GM18867 (cell line): ENCODE results near the gene BACH2.
"Not testable (repeated sequence)": the region's sequence is repeated elsewhere in the genome, so short reads cannot be mapped to it uniquely, and the experiment has no call there.

ENCODE experiments used
- ATAC-seq: cut with Tn5 transposase; IDR thresholded peaks from one replicate; pipeline ENCODE4 v1.9.1; 2021; ENCODE audit warnings: mild to moderate bottlenecking, moderate library complexity; ENCODE audit not compliant: unreplicated experiment

BACH2 gene

GRCh38 chr6:89925826-89926225, 370.8 kb downstream of the BACH2 start:
- no peak for ATAC-seq

DNA sequence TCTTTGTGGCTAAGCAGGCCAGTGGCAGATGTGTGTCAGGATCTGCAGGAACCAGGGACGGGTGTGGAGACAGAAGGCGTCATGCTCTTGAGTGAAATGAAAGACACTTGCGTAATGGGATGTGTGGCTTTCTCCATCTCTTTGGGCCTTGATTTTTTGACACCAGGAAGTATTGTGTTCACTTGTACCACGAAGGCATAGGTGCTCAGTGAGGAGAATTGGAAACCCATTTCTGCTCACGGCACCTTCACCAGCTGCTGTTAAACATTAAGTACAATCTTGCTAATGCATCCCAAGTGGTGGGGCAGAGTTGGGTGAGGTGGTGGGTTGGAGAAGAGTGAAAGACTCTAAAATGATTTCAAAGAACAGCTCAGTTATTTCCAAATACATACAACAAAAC, 372.4 kb downstream of the BACH2 start:
- no peak for ATAC-seq

DNA sequence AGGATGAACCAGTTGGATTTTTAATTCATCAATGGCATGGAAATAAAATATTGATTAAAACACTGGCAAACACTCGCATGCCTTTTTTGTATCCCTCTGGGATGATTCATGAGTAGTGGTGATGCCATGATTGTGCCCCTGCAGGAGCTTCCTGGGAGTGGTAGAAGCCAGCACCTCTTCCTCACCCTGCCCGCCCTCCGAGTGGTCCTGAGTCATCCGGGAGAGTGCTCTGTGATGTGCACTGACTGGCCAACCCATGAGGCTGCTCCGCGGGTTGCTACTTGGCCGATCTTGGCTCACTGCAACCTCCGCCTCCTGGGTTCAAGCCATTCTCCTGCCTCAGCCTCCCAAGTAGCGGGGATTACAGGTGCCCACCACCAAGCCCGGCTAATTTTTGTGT, 375.0 kb downstream of the BACH2 start:
- no peak for ATAC-seq

DNA sequence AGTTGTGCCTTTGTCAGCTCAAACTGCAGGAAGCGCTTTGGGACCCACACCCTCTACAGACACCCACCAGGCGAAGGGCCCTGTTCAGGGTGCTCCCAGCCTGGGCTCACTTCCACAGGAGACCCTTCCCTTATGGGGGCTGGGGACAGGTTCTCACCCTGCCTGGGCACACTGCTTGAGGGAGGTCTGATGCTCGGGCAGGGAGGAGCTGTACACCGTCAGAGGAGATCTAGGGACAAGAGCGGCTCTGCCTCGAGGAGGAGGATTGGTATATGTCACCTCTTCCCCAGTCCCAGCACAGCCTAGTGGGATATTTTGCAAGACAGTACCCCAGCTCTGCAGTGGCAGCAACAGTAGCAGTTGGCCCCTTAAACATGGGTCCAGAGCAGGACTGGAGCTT, 375.4 kb downstream of the BACH2 start:
- ATAC-seq, result no peak

DNA sequence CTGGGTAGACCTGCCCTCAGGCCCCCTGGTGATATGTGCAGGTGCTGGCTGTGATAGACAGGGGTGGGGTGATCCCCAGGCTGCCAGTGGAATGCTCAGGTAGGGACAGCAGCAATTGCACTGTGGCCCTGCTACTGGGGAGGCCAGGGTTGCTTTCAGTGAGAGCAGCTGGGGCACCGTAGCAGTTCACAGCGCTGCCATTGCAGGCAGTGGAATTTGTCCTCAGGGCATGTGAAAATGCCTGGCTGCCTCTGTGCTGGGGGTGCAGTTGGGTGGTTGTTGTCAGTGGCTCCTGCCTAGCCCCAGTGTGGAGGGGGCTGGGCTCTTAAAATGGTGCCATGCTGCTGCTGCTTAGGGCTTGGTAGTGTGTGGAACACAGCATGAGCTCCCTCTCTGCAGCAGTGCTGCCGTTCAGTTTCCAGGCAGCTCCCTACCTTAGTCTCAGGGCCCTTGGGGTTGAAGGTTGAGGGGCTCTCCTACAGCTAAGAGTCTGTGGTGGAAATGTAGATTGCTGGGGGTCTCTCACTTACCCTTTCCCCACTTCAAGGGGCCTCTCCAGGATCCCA, 378.8 kb downstream of the BACH2 start:
- no peak for ATAC-seq

- no peak for ATAC-seq
Observed at GRCh38 chr6:89917216-89917615, 379.4 kb downstream of the BACH2 start.

GRCh38 chr6:89916136-89916920, 380.3 kb downstream of the BACH2 start:
- no peak for ATAC-seq

- ATAC-seq, result no peak
Observed at GRCh38 chr6:89910902-89911240, 385.8 kb downstream of the BACH2 start.

DNA sequence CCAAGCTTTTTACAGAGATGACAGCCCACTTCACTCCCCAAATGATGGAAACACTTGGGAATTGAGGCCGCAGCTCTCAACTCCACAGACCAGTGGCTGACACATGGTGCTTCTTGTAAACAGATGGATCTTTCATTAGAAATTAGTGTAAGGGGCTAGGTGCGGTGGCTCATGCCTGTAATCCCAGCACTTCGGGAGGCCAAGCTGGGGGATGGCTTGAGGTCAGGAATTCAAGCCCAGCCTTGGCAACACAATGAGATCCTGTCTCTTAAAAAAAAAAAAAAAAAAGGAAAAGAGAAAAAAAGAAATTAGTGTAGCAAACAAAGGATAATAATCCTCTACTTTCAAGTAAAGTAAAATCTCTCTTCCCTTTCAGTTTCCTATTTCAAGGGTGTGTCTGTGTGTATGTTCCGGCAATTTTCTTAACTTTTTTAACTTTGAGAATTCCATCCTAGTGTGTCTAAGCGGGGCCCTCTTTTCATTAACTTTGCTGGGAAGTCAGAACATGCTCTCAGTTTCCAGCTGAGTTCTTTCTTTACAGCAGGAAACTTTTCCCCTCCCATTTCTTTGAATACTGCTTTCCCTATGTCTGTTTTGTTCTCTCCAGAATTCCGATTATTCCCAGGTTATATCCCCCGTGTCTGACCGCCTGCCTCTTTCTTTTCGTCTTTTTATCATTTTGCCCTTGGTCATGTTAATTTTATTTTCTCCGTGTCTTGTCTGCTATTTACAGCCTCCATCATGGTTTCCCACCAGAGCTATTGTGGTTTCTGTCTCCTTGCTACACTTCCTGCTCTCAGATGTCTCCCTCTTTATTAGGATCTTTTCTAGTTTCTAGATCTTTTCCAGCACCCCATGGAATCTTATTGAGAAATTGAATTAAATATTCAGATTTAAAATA, 386.4 kb downstream of the BACH2 start:
- ATAC-seq, result not testable (repeated sequence)

DNA sequence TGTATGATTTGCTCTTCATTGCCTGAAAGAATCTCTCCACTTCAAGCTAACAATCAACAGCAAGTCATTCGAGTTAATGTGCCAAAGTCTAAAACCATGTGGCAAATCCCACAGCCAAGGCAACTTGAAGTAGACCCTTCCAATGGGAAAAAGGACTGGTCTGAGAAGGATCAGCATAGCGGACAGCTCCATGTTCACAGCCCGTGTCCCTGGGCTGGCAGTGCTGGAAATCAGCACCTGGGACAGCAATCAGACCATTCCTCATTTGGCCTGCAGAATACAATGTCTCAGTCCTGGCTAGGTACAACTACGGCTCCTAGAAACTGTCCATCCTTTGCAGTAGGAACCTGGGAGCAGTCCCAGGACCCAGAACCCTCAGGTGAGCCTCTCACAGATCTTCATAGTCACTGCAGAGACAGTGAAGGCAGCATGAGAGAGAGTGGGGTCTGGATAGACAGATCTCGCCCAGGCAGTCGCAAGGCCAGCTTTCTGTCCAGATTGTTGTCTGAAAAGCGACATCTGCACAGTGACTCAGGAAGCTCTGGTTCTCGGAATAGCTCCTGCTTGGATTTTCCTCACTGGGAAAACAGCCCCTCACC, 401.3 kb downstream of the BACH2 start:
- no peak for ATAC-seq

DNA sequence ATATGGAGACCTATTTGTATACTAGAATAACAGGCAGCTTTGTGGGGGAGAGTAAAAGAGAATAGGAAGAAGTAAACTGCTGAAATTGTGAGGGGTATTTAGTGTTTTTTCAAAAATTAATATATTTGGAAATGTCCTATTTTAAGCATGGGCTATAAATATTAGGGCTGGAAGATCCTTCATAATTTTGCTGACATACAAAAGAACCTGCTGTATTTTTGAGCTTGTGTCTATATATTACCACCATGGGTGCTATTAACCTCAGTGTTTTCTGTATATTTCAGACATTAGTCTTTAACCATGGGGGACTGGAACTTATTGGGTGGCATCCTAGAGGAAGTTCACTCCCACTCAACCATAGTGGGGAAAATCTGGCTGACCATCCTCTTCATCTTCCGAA, 402.5 kb downstream of the BACH2 start, which contains the start of gene GJA10:
Gene GJA10, plus strand, starts transcription at position 301 of the 400 bp plus-strand sequence. Its CDS starts 0 bp downstream, at position 301.
- ATAC-seq, result no peak

DNA sequence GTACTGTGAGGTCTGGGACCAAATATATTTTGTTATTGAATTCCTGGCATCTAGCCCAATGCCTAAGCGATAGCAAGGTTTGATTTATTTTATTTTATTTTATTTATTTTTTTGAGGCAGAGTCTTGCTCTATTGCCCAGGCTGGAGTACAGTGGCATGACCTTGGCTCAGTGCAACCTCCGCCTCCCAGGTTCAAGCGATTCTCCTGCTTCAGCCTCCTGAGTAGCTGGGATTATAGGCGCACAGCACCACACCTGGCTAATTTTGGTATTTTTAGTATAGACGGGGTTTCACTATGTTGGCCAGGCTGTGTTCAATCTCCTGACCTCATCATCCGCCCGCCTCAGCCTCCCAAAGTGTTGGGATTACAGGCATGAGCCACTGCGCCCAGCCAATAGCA, 404.1 kb downstream of the BACH2 start:
- not testable (repeated sequence) for ATAC-seq

DNA sequence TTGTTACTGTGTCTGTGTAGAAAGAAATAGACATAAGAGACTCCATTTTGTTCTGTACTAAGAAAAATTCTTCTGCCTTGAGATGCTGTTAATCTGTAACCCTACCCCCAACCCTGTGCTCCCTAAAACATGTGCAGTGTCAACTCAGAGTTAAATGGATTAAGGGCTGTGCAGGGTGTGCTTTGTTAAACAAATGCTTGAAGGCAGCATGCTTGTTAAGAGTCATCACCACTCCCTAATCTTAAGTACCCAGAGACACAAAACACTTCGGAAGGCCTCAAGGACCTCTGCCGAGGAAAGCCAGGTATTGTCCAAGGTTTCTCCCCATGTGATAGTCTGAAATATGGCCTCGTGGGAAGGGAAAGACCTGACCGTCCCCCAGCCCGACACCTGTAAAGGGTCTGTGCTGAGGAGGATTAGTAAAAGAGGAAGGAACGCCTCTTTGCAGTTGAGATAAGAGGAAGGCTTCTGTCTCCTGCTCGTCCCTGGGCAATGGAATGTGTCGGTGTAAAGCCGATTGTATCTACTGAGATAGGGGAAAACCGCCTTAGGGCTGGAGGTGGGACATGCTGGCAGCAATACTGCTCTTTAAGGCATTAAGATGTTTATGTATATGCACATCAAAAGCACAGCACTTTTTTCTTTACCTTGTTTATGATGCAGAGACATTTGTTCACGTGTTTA, 405.7 kb downstream of the BACH2 start:
- not testable (repeated sequence) for ATAC-seq

- ATAC-seq, result no peak
Observed at GRCh38 chr6:89888871-89889270, 407.8 kb downstream of the BACH2 start.

DNA sequence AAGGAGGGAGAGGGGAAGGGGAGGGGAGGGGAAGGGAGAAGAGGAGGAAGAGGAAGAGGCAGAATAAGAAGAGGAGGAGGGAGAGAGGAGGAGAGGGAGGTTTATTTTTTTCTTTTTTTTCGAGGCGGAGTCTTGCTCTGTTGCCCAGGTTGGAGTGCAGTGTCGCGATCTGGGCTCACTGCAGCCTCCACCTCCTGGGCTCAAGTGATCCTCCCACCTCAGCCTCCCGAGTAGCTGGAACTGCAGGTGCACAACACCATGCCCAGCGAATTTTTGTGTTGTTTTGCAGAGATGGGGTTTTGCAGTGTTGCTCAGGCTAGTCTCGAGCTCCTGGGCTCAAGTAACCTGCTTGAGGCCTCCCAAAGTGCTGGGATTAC, 408.5 kb downstream of the BACH2 start:
- no peak for ATAC-seq

DNA sequence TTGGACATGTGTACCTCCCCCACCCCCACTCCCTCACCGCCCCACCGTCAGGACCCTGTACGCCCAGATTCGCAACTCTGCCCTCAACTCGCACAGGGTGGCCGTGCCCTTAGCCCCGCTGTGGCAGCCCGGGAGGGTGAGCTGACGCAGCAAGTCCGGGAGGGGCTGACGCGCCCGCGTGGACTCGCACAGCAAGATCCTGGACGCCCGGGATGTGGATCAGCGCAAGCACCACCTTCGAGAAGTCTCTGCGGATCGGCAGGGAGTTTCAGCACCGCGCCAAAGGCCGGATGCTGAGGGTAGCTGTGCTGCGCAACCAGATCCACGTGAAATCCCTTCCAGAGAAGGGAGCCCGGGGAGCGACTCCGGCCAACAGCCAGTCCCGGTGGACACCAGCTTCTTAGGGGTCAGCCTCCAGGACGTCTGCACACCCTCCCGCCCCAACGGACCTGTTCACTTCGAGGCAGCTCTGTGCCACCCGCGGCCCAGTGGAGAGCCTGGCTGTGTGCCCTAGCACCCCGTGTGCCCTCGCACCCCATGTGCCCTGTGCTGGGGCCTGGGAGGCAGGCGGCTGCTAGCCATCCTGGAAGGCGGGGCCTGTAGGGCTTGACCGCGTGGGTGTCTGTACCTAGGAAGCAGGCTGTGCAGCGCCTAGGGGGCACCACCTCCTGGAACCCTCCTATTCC, 409.0 kb downstream of the BACH2 start:
- no peak for ATAC-seq

DNA sequence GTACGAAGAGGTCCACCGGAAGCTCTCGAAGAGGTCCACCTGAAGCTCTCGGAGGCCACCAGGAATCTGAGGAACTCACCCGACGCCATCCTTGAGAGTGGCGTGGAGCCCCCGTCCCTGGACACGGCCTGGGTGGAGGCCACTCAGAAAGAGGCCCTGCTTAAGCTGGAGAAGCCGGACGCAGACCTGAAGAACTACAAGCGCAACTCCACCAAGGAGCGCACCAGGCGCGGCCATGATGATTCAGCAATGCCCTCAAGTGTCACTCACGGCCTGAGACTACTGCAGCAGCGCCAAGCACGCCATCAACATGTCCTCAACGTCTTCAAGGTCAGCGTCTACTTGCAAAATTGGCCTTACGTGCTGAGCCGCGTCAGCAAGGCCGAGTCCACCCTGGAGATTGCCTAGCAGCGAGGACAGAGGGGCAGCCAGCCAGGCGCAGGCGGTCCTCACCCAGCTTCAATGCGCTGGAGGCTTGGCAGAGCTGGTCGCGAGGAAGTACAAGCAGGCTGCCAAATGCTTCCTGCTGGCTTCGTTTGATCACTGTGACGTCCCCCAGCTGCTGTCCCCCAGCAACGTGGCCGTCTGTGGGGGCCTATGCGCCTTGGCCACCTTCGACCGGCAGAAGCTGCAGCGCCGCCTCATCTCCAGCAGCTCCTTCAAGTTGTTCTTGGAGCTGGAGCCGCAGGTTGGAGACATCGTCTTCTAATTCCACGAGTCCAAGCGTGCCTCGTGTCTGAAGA, 410.1 kb downstream of the BACH2 start:
- ATAC-seq, result no peak
